ENCODE measurements around the gene IFNL4. TPM values are rescaled to one million over a fixed set of nuclear protein-coding genes. Genes with fewer than 3 reads are reported as not detected.

The IFNL4 gene
- polyA plus RNA-seq, 2 of the 4 experiments (the other 2 are of a cell fraction), result not detected

- Histone ChIP-seq H3K27ac (peak overlapping the region in 1 of 2 experiments; percentile 39; a peak in 3 of 6 replicates), H3K4me3 (no peak overlapping the region), H3K9me3 (no peaks in the 10 kb centered on the region), H3K4me1 (peaks cover 41% of the 10 kb centered on the region), H3K4me2 (peak overlapping the region; percentile 25)
- FAIRE-seq (no peak), DNase-seq (ENCODE audit: low read depth in 1 of 2, low spot score in 1 of 2) (no peak), ATAC-seq (peak; percentile 4 to 21; a peak in 2 of 6 replicates)
- TF ChIP-seq HEYL (CRISPR knock-in tag; IDR thresholded peaks at IDR 0.05), result no peak
- no peak for TF ChIP-seq ZC3H11A (IDR thresholded peaks at IDR 0.05)
- no peak for TF ChIP-seq HOXB5 (CRISPR knock-in tag; IDR thresholded peaks at IDR 0.05)
- no peak for TF ChIP-seq FOSB (CRISPR knock-in tag; IDR thresholded peaks at IDR 0.05)
- TF ChIP-seq SMC3 (IDR thresholded peaks at IDR 0.05), result peak; percentile 22; the same call in 1 of the 3 replicates
- TF ChIP-seq CTCF (IDR thresholded peaks at IDR 0.05), result peak; percentile 33; the same call in 2 of the 3 replicates
- no peak for TF ChIP-seq ZNF302 (CRISPR knock-in tag; IDR thresholded peaks at IDR 0.05)
- TF ChIP-seq RAD21 (conservative IDR thresholded peaks at IDR 0.05 in 1 of 2, IDR thresholded peaks at IDR 0.05 in 1 of 2), result peak; percentile 31 to 35; a peak in 3 of 5 replicates
- 46% methylated on average over 5 of the region's 5 CpGs for WGBS (ENCODE audit: missing lambda C conversion rate)
- CTCF ChIA-PET, result interaction anchor here (0.7 to 6.3 kb wide), 19 partner anchors 10 to 236 kb away, joined by 3 to 39 read pairs (median 3); no protein-coding TSS in a partner anchor
- POLR2A ChIA-PET, result no interaction called here
Observed at GRCh38 chr19:39197808-39198207, 50.8 kb downstream of the IFNL4 start.

- no peak within 1 kb of the TSS for H3K4me3 ChIP-seq
- no peaks in the 10 kb centered on the region for H3K9me3 ChIP-seq
- CTCF ChIA-PET, result interaction anchor here (0.6 to 6.3 kb wide), 12 partner anchors 8 to 172 kb away, joined by 3 to 39 read pairs (median 7); no protein-coding TSS in a partner anchor
- DNase-seq (ENCODE audit: low read depth in 1 of 2, low spot score in 1 of 2), result no peak
- ATAC-seq, result no peak
- FAIRE-seq, result no peak
- TF ChIP-seq TP53 (CRISPR knock-in tag; IDR thresholded peaks at IDR 0.05) (no peak), TFCP2L1 (CRISPR knock-in tag; IDR thresholded peaks at IDR 0.05) (no peak), HOXA7 (CRISPR knock-in tag; IDR thresholded peaks at IDR 0.05) (no peak), MAX (IDR thresholded peaks at IDR 0.05) (no peak), CEBPB (IDR thresholded peaks at IDR 0.05) (no peak), USF2 (IDR thresholded peaks at IDR 0.05) (no peak), ELK1 (IDR thresholded peaks at IDR 0.05; ENCODE audit: low read depth, low read length) (no peak), MYC (IDR thresholded peaks at IDR 0.05; ENCODE audit: borderline replicate concordance, low read length) (no peak), NR3C1 (IDR thresholded peaks at IDR 0.05) (no peak), ZFP36 (IDR thresholded peaks at IDR 0.05; ENCODE audit: borderline replicate concordance, partially characterized antibody) (no peak), SMC3 (IDR thresholded peaks at IDR 0.05) (no peak), RCOR1 (IDR thresholded peaks at IDR 0.05; ENCODE audit: low read depth, low read length) (no peak), HES2 (IDR thresholded peaks at IDR 0.05) (no peak), NFE2L2 (conservative IDR thresholded peaks at IDR 0.05; ENCODE audit: low read length) (no peak), KDM1A (IDR thresholded peaks at IDR 0.05; ENCODE audit: low read depth) (no peak), CBX8 (IDR thresholded peaks at IDR 0.05) (no peak), PBX3 (IDR thresholded peaks at IDR 0.05) (no peak), MAFK (IDR thresholded peaks at IDR 0.05; ENCODE audit: partially characterized antibody) (no peak), JUN (IDR thresholded peaks at IDR 0.05) (no peak)
- 80% methylated on average over 51 of the region's 51 CpGs for WGBS (ENCODE audit: missing lambda C conversion rate)
- H3K27ac ChIP-seq, result peak within 1 kb of the TSS in 1 of 2 experiments; percentile 39; a peak in 3 of 6 replicates
- POLR2A ChIA-PET, result no interaction called here
- peak within 1 kb of the TSS; percentile 25 for H3K4me2 ChIP-seq
- H3K4me1 ChIP-seq, result peaks cover 44% of the 10 kb centered on the region
Observed at GRCh38 chr19:39196860-39197562, 51.6 kb downstream of the IFNL4 start, which contains the start of gene NCCRP1. Gene NCCRP1 (plus strand): TSS chr19:39196964. CDS start chr19:39196983, 19 bp downstream.
